CD4-positive, alpha-beta memory T cell (primary cell): ENCODE results near the gene SUSD6. TPM values are rescaled to one million over a fixed set of nuclear protein-coding genes. Genes with fewer than 3 reads are reported as not detected.

ENCODE experiments used
- CTCF ChIA-PET: fragments of 350-600 bp; sonication (Branson Sonifier 250); formaldehyde crosslinking; loops from one replicate; lab custom pipeline; 2021; ENCODE audit warnings: inconsistent platforms; ENCODE audit not compliant: partially characterized antibody; lab: Charles Lee
- POLR2A ChIA-PET: fragments of 350-600 bp; sonication (Branson Sonifier 250); formaldehyde crosslinking; loops from one replicate; lab custom pipeline; 2021; ENCODE audit not compliant: partially characterized antibody; lab: Charles Lee
- DNase-seq, 5 donors: peaks; one replicate each; pipeline versions ENCODE4 v3.0.0 to v3.0.0-alpha.2; 2020 to 2022; ENCODE audit warnings: mixed read lengths in 1 of 5
- H3K27ac ChIP-seq: one replicate; pipeline ENCODE4 v1.7.0; 2013; ENCODE audit warnings: low read depth, low read length
- H3K27me3 ChIP-seq: 2 replicates; pipeline ENCODE4 v1.7.0; 2013; ENCODE audit warnings: mild to moderate bottlenecking, low read length, moderate library complexity; ENCODE audit not compliant: insufficient read depth
- H3K36me3 ChIP-seq: 2 replicates; pipeline ENCODE4 v1.7.0; 2013; ENCODE audit warnings: mild to moderate bottlenecking, low read length, moderate library complexity; ENCODE audit not compliant: insufficient read depth
- H3K4me1 ChIP-seq: 2 replicates; pipeline ENCODE4 v1.7.0; 2013; ENCODE audit warnings: mild to moderate bottlenecking, low read length, moderate library complexity; ENCODE audit not compliant: insufficient read depth
- H3K4me3 ChIP-seq, 2 donors: one replicate each; pipeline ENCODE4 v1.7.0; 2013; ENCODE audit warnings: low read length in 2 of 2, mild to moderate bottlenecking in 1 of 2
- H3K9me3 ChIP-seq, 2 donors: one replicate each; pipeline ENCODE4 v1.7.0; 2013; ENCODE audit warnings: low read length in 2 of 2, control low read depth in 1 of 2; ENCODE audit not compliant: control insufficient read depth in 1 of 2
- H3K27ac Mint-ChIP-seq, 7 donors: one replicate each; pipeline ENCODE4 v1.8.0; 2020 to 2021; ENCODE audit warnings: mixed read lengths in 7 of 7, mild to moderate bottlenecking in 6 of 7, inconsistent platforms in 3 of 7, moderate library complexity in 3 of 7
- H3K27me3 Mint-ChIP-seq, 2 donors: one replicate each; pipeline ENCODE4 v1.8.0; 2020 to 2021; ENCODE audit warnings: mixed read lengths in 2 of 2
- H3K36me3 Mint-ChIP-seq, 2 donors: one replicate each; pipeline ENCODE4 v1.8.0; 2020 to 2021; ENCODE audit warnings: mixed read lengths in 2 of 2, inconsistent platforms in 1 of 2, mild to moderate bottlenecking in 1 of 2
- H3K4me1 Mint-ChIP-seq, 4 donors: one replicate each; pipeline ENCODE4 v1.8.0; 2020 to 2021; ENCODE audit warnings: mixed read lengths in 4 of 4, mild to moderate bottlenecking in 1 of 4
- H3K4me3 Mint-ChIP-seq, 8 donors: one replicate each; pipeline ENCODE4 v1.8.0; 2020 to 2021; ENCODE audit warnings: mixed read lengths in 8 of 8, mild to moderate bottlenecking in 7 of 8, moderate library complexity in 6 of 8, inconsistent platforms in 3 of 8
- H3K9me3 Mint-ChIP-seq, 8 donors: one replicate each; pipeline ENCODE4 v1.8.0; 2020 to 2021; ENCODE audit warnings: mixed read lengths in 8 of 8, mild to moderate bottlenecking in 5 of 8, inconsistent platforms in 3 of 8, moderate library complexity in 1 of 8
- intact Hi-C: fragments of 100-400 bp; cut with micrococcal nuclease; formaldehyde crosslinking; loops from one replicate; pipeline ENCODE4 v1.15.1; 2023
- polyA plus RNA-seq, 2 donors: library from polyadenylated mRNA; unstranded; fragments of 300-500 nt; fragmentation: Illumina TruSeq; gene quantifications; one replicate each; pipeline ENCODE4 v1.2.3, GENCODE V29; 2021
- total RNA-seq, 2 experiments: library from RNA; stranded (reverse); gene quantifications; one replicate each; pipeline ENCODE4 v1.2.3, GENCODE V29; 2021

SUSD6 gene
- total and polyA plus RNA-seq, 4 experiments from 2014 or later = 4.8 to 62.0 (median 36.1) TPM

DNA sequence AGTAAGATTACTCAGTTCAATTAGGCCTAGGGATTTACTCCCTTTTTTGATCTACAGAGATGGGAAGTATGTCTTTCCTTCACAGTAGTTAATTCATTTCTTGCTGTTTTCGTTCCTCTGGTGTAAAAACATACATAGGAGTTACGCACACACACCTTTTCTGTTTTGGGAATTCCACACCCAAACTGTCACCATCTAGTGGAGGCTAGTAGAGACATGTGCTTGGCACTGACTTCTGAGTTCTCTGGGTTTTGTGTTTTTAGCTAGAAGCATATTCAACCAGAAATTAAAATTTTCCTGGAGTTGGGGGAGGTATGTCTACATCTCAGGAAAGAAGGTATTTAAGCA is 1.4 kb downstream of the SUSD6 start:
- H3K27ac ChIP-seq = peak overlapping the region; percentile 83
- Mint-ChIP-seq H3K36me3 (peaks cover 0 to 15% of the 10 kb centered on the region in 2 donors), H3K9me3 (no peaks in the 10 kb centered on the region), H3K27ac (peak overlapping the region; percentile 93 to 100 (median 100)), H3K27me3 (no peaks in the 10 kb centered on the region), H3K4me3 (peak overlapping the region; percentile 90 to 99 (median 97)), H3K4me1 (peaks cover 53 to 77% (median 66%) of the 10 kb centered on the region in 4 donors)
- intact Hi-C loops = loop anchor here (2.0 to 5.0 kb wide), 4 partner anchors 28 to 820 kb away; partner anchors contain the start of genes DCAF5 and ZFP36L1
- DNase-seq = no peak
- H3K27me3 ChIP-seq = no peaks in the 10 kb centered on the region
- peak overlapping the region; percentile 75 to 80 for H3K4me3 ChIP-seq
- ChIA-PET CTCF (interaction anchor here (0.7 to 3.8 kb wide), 17 partner anchors 9 to 115 kb away, joined by 3 to 12 read pairs (median 4); no protein-coding TSS in a partner anchor), POLR2A (interaction anchor here (0.8 to 14.5 kb wide), 11 partner anchors 17 to 214 kb away, joined by 3 to 279 read pairs (median 5); partner anchors contain the start of genes ERH, SLC39A9 and SRSF5)
- H3K4me1 ChIP-seq = peaks cover 70% of the 10 kb centered on the region
- no peaks in the 10 kb centered on the region for H3K36me3 ChIP-seq
- no peaks in the 10 kb centered on the region for H3K9me3 ChIP-seq

DNA sequence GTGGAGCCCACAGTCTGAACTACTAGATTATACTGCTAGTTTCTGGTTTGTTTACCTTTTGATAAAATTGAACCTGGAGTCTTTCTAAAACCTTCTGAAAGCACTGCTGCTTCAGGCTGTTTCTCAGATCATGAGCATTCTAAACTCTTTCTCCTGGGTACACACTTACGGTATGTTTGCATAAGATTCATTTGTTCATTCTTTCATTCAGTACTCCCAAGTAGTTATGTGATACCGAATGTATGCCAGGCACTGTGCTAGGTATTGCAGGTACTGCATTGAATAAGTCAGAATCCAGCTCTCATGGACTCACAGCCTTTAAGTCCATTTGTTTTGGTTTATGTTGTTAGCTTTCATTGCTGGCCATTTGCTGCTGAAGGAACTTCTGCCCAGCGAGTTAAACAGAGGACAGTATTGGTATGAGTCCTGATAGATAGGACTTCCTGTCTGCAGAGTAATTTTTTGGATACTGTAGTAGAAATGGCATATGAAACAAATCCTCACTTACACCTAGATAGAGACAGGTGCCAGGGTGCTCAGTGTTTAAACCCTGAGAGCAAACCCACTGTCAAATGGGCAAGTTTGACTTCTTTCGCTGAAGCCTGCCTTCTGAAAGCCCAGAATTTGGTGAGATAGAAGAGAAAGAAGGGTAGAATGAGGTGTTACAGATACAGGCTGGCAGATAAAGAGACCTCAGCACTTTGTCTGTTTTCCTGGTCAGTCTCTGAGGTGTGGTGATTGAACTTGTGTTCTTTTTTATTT is 2.1 kb downstream of the SUSD6 start:
- Mint-ChIP-seq H3K4me1 (peaks cover 61 to 84% (median 73%) of the 10 kb centered on the region in 4 donors), H3K9me3 (no peaks in the 10 kb centered on the region), H3K4me3 (peak overlapping the region; percentile 90 to 99 (median 97)), H3K36me3 (peaks cover 0 to 15% of the 10 kb centered on the region in 2 donors), H3K27ac (peak overlapping the region; percentile 93 to 100 (median 100)), H3K27me3 (no peaks in the 10 kb centered on the region)
- peaks cover 77% of the 10 kb centered on the region for H3K4me1 ChIP-seq
- ChIA-PET POLR2A (interaction anchor here (1.4 to 14.5 kb wide), 8 partner anchors 16 to 154 kb away, joined by 3 to 279 read pairs (median 14); partner anchors contain the start of gene SRSF5), CTCF (interaction anchor here (0.7 to 3.8 kb wide), 13 partner anchors 9 to 114 kb away, joined by 3 to 12 read pairs (median 4); no protein-coding TSS in a partner anchor)
- DNase-seq = no peak
- H3K27me3 ChIP-seq = no peaks in the 10 kb centered on the region
- peak overlapping the region; percentile 35 to 37 for H3K4me3 ChIP-seq
- H3K36me3 ChIP-seq = no peaks in the 10 kb centered on the region
- peak overlapping the region; percentile 83 for H3K27ac ChIP-seq
- H3K9me3 ChIP-seq = no peaks in the 10 kb centered on the region
- intact Hi-C loops = loop anchor here (2.0 to 5.0 kb wide), 5 partner anchors 29 to 821 kb away; partner anchors contain the start of genes DCAF5 and ZFP36L1

DNA sequence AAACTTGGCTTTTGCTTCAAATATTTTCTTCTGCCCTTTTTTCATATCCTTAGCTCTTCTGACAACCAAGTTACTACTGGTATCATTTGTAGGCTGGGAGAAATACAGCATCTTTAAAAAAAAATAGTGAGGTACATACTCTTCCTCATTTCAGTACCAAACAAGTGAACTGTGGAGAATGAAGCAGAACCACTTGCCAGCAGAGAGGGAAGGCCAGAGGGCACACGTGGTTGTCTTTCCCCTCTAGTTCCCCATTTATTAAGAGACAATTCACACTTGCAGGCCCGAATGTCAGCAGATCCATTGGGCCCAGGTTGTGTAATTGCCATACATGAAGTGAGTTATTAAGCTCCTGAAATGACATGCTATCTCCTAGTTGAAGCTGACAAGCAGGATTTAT is 3.2 kb downstream of the SUSD6 start:
- DNase-seq = peak in 1 of 5 donors; percentile 13
- Mint-ChIP-seq H3K27me3 (no peaks in the 10 kb centered on the region), H3K4me3 (peak overlapping the region; percentile 90 to 99 (median 97)), H3K36me3 (peaks cover 0 to 15% of the 10 kb centered on the region in 2 donors), H3K9me3 (no peaks in the 10 kb centered on the region), H3K4me1 (peaks cover 65 to 91% (median 79%) of the 10 kb centered on the region in 4 donors), H3K27ac (peak overlapping the region; percentile 93 to 100 (median 100))
- peak overlapping the region; percentile 83 for H3K27ac ChIP-seq
- H3K27me3 ChIP-seq = no peaks in the 10 kb centered on the region
- H3K4me1 ChIP-seq = peaks cover 87% of the 10 kb centered on the region
- no peaks in the 10 kb centered on the region for H3K9me3 ChIP-seq
- peak overlapping the region in 1 of 2 donors; percentile 59 for H3K4me3 ChIP-seq
- H3K36me3 ChIP-seq = no peaks in the 10 kb centered on the region
- CTCF ChIA-PET = interaction anchor here (0.7 to 1.6 kb wide), 6 partner anchors 8 to 27 kb away, joined by 3 to 5 read pairs (median 3); no protein-coding TSS in a partner anchor
- intact Hi-C loops = loop anchor here (2.0 to 5.0 kb wide), 3 partner anchors 58 to 822 kb away; partner anchors contain the start of genes DCAF5 and ZFP36L1
- POLR2A ChIA-PET = interaction anchor here (1.3 to 14.5 kb wide), 6 partner anchors 15 to 160 kb away, joined by 3 to 279 read pairs (median 42); partner anchors contain the start of gene SRSF5

DNA sequence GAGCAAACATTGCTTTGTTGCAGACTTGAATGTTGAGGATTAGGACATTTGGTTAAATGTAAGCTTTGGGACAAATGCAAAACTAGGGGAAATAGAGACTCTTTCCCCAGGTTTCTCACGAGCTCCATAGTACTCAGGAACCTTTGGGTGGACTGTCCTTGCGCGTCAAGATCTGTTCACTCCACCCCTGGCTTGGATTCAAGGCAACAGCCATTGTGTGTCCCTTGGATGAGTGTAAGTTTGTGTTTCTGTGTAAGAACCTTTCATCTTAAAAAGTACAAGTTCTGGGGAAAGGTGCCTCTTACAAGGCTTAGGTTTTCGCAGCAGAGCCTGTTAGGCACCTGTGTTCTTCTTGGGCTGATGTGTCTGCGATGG is 3.7 kb downstream of the SUSD6 start:
- CTCF ChIA-PET = interaction anchor here (0.7 to 1.6 kb wide), 6 partner anchors 8 to 27 kb away, joined by 3 to 5 read pairs (median 3); no protein-coding TSS in a partner anchor
- H3K4me3 Mint-ChIP-seq = peak overlapping the region; percentile 90 to 99 (median 97)
- no peaks in the 10 kb centered on the region for H3K27me3 ChIP-seq
- peaks cover 0 to 15% of the 10 kb centered on the region in 2 donors for H3K36me3 Mint-ChIP-seq
- POLR2A ChIA-PET = interaction anchor here (1.3 to 14.5 kb wide), 6 partner anchors 14 to 159 kb away, joined by 3 to 279 read pairs (median 42); partner anchors contain the start of gene SRSF5
- no peak for DNase-seq
- H3K4me1 ChIP-seq = peaks cover 87% of the 10 kb centered on the region
- H3K27me3 Mint-ChIP-seq = no peaks in the 10 kb centered on the region
- H3K27ac ChIP-seq = peak overlapping the region; percentile 83
- H3K4me1 Mint-ChIP-seq = peaks cover 64 to 92% (median 80%) of the 10 kb centered on the region in 4 donors
- peak overlapping the region; percentile 93 to 100 (median 100) for H3K27ac Mint-ChIP-seq
- intact Hi-C loops = loop anchor here (1.0 to 2.0 kb wide), 3 partner anchors 10 to 58 kb away; no protein-coding TSS in a partner anchor
- H3K9me3 ChIP-seq = no peaks in the 10 kb centered on the region
- H3K36me3 ChIP-seq = no peaks in the 10 kb centered on the region
- peak overlapping the region; percentile 37 to 59 for H3K4me3 ChIP-seq
- H3K9me3 Mint-ChIP-seq = peaks cover 0 to 2% (median 0%) of the 10 kb centered on the region in 8 donors

DNA sequence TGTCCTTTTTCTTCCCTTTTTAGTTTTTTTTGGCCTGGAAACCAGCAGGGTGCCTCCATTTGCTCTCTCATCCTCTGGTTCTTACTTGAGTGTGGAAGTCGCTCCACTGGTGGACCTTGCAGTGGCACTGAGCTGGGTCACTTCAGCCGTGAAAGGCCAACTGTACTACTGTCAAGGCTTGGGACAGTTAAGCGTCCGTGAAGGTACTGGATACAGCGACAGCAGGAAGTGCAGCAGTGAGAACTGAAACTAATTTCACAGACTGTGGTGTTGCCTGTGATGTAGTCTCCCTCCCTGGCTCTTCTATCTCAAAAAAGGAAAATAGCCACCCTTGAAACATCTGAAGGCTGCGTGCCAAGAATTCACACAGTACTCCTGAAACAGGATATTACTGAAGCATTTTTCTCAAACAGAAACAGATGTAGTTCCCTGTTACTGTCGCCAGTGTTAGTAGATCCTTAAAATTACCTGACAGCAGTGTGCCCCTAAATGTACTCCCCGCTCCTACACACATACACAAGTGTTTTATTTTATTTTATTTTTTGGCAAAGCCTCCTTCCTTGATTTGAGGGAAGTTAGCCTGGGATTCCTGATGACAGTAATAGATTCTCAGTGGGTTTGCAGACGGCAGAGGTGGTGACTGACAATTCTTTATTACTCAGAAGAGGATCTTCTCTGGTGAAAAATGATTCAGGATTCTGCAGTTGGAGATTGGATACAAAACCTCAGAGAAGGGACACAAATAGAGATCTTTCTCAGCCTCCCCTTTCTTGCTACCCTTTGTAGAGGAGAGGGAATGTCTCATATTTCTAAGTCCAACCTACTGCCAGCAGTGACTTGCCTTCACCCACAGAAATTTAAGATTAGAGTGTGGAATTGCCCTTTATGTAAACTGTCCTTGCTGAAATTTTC is 4.4 kb downstream of the SUSD6 start:
- no peaks in the 10 kb centered on the region for H3K27me3 Mint-ChIP-seq
- peaks cover 0 to 2% (median 0%) of the 10 kb centered on the region in 8 donors for H3K9me3 Mint-ChIP-seq
- Histone ChIP-seq H3K36me3 (no peaks in the 10 kb centered on the region), H3K27ac (peak overlapping the region; percentile 83), H3K4me1 (peaks cover 87% of the 10 kb centered on the region), H3K4me3 (peak overlapping the region; percentile 37 to 59), H3K27me3 (no peaks in the 10 kb centered on the region), H3K9me3 (no peaks in the 10 kb centered on the region)
- peaks cover 0 to 15% of the 10 kb centered on the region in 2 donors for H3K36me3 Mint-ChIP-seq
- H3K4me1 Mint-ChIP-seq = peaks cover 65 to 92% (median 80%) of the 10 kb centered on the region in 4 donors
- CTCF ChIA-PET = interaction anchor here (0.8 to 1.6 kb wide), 11 partner anchors 8 to 112 kb away, joined by 3 to 7 read pairs (median 3); no protein-coding TSS in a partner anchor
- POLR2A ChIA-PET = interaction anchor here (1.6 to 14.5 kb wide), 5 partner anchors 14 to 152 kb away, joined by 4 to 279 read pairs (median 78); partner anchors contain the start of gene SRSF5
- peak overlapping the region; percentile 93 to 100 (median 100) for H3K27ac Mint-ChIP-seq
- intact Hi-C loops = loop anchor here (1.0 to 2.0 kb wide), 3 partner anchors 10 to 57 kb away; no protein-coding TSS in a partner anchor
- peak; percentile 59 to 74 (median 66) for DNase-seq
- H3K4me3 Mint-ChIP-seq = peak overlapping the region; percentile 90 to 99 (median 97)

DNA sequence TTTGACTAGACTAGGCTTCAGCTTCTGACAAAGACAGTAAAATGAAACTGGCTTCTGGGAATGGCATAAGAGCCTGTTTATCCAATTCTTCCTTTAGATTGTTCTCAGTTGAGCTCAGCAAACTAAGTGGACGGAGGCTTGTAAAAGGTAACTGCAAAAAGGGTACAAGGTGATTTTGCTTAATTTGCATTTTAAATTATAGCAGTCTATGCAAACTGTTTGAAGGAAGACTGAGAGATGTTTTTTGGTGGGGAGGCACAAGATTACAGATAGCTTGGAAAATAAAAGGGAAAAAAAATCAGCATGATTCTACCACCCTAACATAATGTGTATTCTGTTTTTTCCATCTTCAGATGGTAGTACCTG is 5.0 kb downstream of the SUSD6 start:
- H3K4me1 Mint-ChIP-seq = peaks cover 71 to 93% (median 85%) of the 10 kb centered on the region in 4 donors

More for the DNA sequence above, 5.0 kb downstream of the SUSD6 start:
- H3K4me1 ChIP-seq = peaks cover 90% of the 10 kb centered on the region
- no peaks in the 10 kb centered on the region for H3K9me3 ChIP-seq
- H3K9me3 Mint-ChIP-seq = peaks cover 0 to 2% (median 0%) of the 10 kb centered on the region in 8 donors
- H3K36me3 ChIP-seq = no peaks in the 10 kb centered on the region
- peaks cover 0 to 15% of the 10 kb centered on the region in 2 donors for H3K36me3 Mint-ChIP-seq
- intact Hi-C loops = no loop called here
- ChIA-PET CTCF (interaction anchor here (0.8 to 1.6 kb wide), 6 partner anchors 8 to 111 kb away, joined by 3 to 7 read pairs (median 4); no protein-coding TSS in a partner anchor), POLR2A (interaction anchor here (1.6 to 14.5 kb wide), 3 partner anchors 13 to 150 kb away, joined by 4 to 279 read pairs (median 99); partner anchors contain the start of gene SRSF5)
- peak overlapping the region; percentile 83 for H3K27ac ChIP-seq
- H3K27ac Mint-ChIP-seq = peak overlapping the region; percentile 93 to 100 (median 100)
- H3K27me3 ChIP-seq = no peaks in the 10 kb centered on the region
- H3K27me3 Mint-ChIP-seq = no peaks in the 10 kb centered on the region
- no peak for DNase-seq
- H3K4me3 Mint-ChIP-seq = peak overlapping the region; percentile 52 to 99 (median 97)
- H3K4me3 ChIP-seq = peak overlapping the region in 1 of 2 donors; percentile 59
